Measurements from ENCODE around the gene TBRG4.

Gene TBRG4

DNA sequence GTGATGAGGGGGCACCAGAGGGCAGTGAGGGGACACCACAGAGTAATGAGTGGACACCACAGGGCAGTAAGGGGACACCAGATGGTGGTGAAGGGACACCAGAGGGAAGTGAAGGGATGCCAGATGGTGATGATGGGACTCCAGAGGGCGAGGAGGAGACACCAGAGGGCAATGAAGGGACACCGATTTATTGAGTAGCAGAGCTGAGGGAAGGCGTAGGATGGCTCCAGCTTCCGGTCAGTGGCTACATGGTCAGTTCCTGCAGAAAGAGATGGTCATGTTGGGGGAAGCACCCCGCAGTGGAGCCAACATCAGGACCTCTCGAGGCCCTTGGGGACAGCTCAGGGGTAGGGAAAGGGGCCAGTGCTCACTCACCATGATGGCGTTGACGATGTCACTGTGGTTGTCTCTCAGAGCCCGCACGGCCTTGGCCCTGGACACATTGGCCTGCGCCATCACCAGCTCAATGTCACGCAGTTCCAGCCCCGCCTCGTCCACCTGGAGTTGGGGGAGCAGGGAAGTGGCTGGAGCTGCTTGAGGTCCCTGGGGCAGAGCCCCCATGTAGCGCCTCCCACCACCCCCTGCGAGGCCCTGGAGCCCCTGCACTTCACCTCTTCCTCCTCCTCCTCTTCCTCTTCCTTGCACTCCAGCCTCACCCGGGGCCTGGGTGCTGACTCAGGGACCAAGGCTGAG, 31.1 kb downstream of the TBRG4 start:
- TF ChIP-seq OSR1 (CRISPR knock-in tag; IDR thresholded peaks at IDR 0.05) (no peak), TSHZ2 (CRISPR knock-in tag; IDR thresholded peaks at IDR 0.05) (no peak), ZFP30 (CRISPR knock-in tag; IDR thresholded peaks at IDR 0.05) (no peak), ZNF8 (CRISPR knock-in tag; IDR thresholded peaks at IDR 0.05) (no peak), RARB (CRISPR knock-in tag; IDR thresholded peaks at IDR 0.05) (no peak), TCF4 (CRISPR knock-in tag; IDR thresholded peaks at IDR 0.05; ENCODE audit: borderline replicate concordance) (no peak), ZNF70 (CRISPR knock-in tag; IDR thresholded peaks at IDR 0.05) (no peak), CSRNP3 (CRISPR knock-in tag; IDR thresholded peaks at IDR 0.05) (no peak), ZC3H10 (CRISPR knock-in tag; IDR thresholded peaks at IDR 0.05) (no peak), BACH2 (CRISPR knock-in tag; IDR thresholded peaks at IDR 0.05; ENCODE audit: borderline replicate concordance) (no peak), ESRRG (CRISPR knock-in tag; IDR thresholded peaks at IDR 0.05) (no peak), ZNF565 (CRISPR knock-in tag; conservative IDR thresholded peaks at IDR 0.05; ENCODE audit: low read depth) (no peak), SNAI2 (CRISPR knock-in tag; IDR thresholded peaks at IDR 0.05) (no peak), GLIS3 (CRISPR knock-in tag; IDR thresholded peaks at IDR 0.05) (no peak)
- peak; percentile 8 for ATAC-seq

DNA sequence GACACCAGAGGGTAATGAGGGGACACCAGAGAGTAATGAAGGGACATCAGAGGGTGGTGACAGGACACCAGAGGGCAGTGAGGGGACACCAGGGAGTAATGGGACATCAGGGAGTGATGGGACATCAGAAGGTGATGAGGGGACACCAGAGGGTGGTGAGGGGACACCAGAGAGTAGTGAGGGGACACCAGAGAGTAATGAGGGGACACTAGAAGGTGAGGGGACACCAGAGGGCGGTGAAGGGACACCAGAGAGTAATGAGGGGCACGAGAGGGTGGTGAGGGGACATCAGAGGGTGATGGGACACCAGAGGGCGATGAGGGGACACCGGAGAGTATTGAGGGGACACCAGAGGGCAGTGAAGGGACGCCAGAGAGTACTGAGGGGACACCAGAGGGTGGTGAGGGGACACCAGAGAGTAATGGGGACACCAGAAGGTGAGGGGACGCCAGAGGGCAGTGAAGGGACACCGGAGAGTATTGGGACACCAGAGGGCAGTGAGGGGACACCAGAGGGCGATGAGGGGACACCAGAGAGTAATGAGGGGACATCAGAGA, 33.3 kb downstream of the TBRG4 start:
- no peak for ATAC-seq
- TF ChIP-seq, protein P1, sequence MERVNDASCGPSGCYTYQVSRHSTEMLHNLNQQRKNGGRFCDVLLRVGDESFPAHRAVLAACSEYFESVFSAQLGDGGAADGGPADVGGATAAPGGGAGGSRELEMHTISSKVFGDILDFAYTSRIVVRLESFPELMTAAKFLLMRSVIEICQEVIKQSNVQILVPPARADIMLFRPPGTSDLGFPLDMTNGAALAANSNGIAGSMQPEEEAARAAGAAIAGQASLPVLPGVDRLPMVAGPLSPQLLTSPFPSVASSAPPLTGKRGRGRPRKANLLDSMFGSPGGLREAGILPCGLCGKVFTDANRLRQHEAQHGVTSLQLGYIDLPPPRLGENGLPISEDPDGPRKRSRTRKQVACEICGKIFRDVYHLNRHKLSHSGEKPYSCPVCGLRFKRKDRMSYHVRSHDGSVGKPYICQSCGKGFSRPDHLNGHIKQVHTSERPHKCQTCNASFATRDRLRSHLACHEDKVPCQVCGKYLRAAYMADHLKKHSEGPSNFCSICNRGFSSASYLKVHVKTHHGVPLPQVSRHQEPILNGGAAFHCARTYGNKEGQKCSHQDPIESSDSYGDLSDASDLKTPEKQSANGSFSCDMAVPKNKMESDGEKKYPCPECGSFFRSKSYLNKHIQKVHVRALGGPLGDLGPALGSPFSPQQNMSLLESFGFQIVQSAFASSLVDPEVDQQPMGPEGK (CRISPR knock-in tag; IDR thresholded peaks at IDR 0.05; ENCODE audit: borderline replicate concordance): no peak
- TF ChIP-seq, protein P2, sequence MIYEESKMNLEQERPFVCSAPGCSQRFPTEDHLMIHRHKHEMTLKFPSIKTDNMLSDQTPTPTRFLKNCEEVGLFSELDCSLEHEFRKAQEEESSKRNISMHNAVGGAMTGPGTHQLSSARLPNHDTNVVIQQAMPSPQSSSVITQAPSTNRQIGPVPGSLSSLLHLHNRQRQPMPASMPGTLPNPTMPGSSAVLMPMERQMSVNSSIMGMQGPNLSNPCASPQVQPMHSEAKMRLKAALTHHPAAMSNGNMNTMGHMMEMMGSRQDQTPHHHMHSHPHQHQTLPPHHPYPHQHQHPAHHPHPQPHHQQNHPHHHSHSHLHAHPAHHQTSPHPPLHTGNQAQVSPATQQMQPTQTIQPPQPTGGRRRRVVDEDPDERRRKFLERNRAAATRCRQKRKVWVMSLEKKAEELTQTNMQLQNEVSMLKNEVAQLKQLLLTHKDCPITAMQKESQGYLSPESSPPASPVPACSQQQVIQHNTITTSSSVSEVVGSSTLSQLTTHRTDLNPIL (CRISPR knock-in tag; IDR thresholded peaks at IDR 0.05; ENCODE audit: low read depth): no peak
- TF ChIP-seq TCF4 (CRISPR knock-in tag; IDR thresholded peaks at IDR 0.05; ENCODE audit: borderline replicate concordance) (no peak), ZFP30 (CRISPR knock-in tag; IDR thresholded peaks at IDR 0.05) (no peak), PPARA (CRISPR knock-in tag; IDR thresholded peaks at IDR 0.05; ENCODE audit: borderline replicate concordance) (no peak), RARB (CRISPR knock-in tag; IDR thresholded peaks at IDR 0.05) (no peak), SNAI2 (CRISPR knock-in tag; IDR thresholded peaks at IDR 0.05) (no peak)

DNA sequence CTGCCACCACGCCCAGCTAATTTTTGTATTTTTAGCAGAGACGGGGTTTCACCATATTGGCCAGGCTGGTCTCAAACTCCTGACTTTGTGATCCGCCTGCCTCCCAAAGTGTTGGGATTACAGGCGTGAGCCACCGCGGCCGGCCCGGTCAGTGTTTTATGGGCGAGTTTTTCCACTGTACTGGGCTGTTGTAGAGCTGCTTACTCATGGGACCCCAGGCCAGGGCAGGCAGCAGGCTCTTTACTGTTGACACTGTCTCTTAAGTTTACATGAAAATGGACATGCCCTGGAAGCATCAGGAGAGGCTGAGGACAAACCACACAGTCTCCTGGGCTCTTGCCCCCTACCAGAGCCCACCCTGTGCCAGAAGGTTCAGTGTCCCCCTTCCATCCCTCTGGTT, 33.9 kb downstream of the TBRG4 start:
- TF ChIP-seq ZNF565 (CRISPR knock-in tag; conservative IDR thresholded peaks at IDR 0.05; ENCODE audit: low read depth) (no peak), ESRRG (CRISPR knock-in tag; IDR thresholded peaks at IDR 0.05) (no peak), ZFP3 (CRISPR knock-in tag; IDR thresholded peaks at IDR 0.05) (no peak), GLIS3 (CRISPR knock-in tag; IDR thresholded peaks at IDR 0.05) (no peak), ARNTL (CRISPR knock-in tag; IDR thresholded peaks at IDR 0.05; ENCODE audit: borderline replicate concordance, low read depth) (no peak), ZNF70 (CRISPR knock-in tag; IDR thresholded peaks at IDR 0.05) (no peak), PPARA (CRISPR knock-in tag; IDR thresholded peaks at IDR 0.05; ENCODE audit: borderline replicate concordance) (no peak), ZNF8 (CRISPR knock-in tag; IDR thresholded peaks at IDR 0.05) (no peak), TOX (CRISPR knock-in tag; IDR thresholded peaks at IDR 0.05; ENCODE audit: borderline replicate concordance) (no peak)
- TF ChIP-seq, protein P2 (CRISPR knock-in tag; IDR thresholded peaks at IDR 0.05; ENCODE audit: low read depth): no peak
- TF ChIP-seq, protein P1 (CRISPR knock-in tag; IDR thresholded peaks at IDR 0.05; ENCODE audit: borderline replicate concordance): no peak
- no peak for ATAC-seq
